Duodenal mucosa (tissue), 2 donors: Measurements from ENCODE around the gene FBXW9.
"Not testable (repeated sequence)": the region's sequence is repeated elsewhere in the genome, so short reads cannot be mapped to it uniquely, and the experiment has no call there.

ENCODE experiments used
- H3K27ac ChIP-seq: one replicate; pipeline ENCODE4 v1.7.0; 2013; ENCODE audit warnings: low read depth, low read length
- H3K27me3 ChIP-seq, 2 donors: one replicate each; pipeline ENCODE4 v1.7.0; 2013; ENCODE audit warnings: low read length in 2 of 2, control low read depth in 1 of 2; ENCODE audit not compliant: insufficient read depth in 2 of 2, control insufficient read depth in 1 of 2
- H3K36me3 ChIP-seq, 2 donors: one replicate each; pipeline ENCODE4 v1.7.0; 2013; ENCODE audit warnings: low read length in 2 of 2, control low read depth in 1 of 2; ENCODE audit not compliant: insufficient read depth in 2 of 2, control insufficient read depth in 1 of 2
- H3K4me1 ChIP-seq, 2 donors: one replicate each; pipeline ENCODE4 v1.7.0; 2013; ENCODE audit warnings: low read length in 2 of 2, control low read depth in 1 of 2; ENCODE audit not compliant: insufficient read depth in 2 of 2, control insufficient read depth in 1 of 2
- H3K4me3 ChIP-seq, 2 donors: one replicate each; pipeline ENCODE4 v1.7.0; 2013; ENCODE audit warnings: low read length in 2 of 2, low read depth in 1 of 2
- H3K9ac ChIP-seq, 2 donors: one replicate each; pipeline ENCODE4 v1.7.0; 2013; ENCODE audit warnings: low read length in 2 of 2, low read depth in 1 of 2
- H3K9me3 ChIP-seq, 2 donors: one replicate each; pipeline ENCODE4 v1.7.0; 2013; ENCODE audit warnings: low read length in 2 of 2, control low read depth in 1 of 2; ENCODE audit not compliant: control insufficient read depth in 1 of 2

Gene FBXW9

GRCh38 chr19:12698138-12698537 is 1.7 kb upstream of the FBXW9 start:
- Histone ChIP-seq H3K27me3 (no peaks in the 10 kb centered on the region), H3K4me3 (no peak overlapping the region), H3K27ac (no peak overlapping the region), H3K36me3 (peaks cover 10 to 30% of the 10 kb centered on the region in 2 donors), H3K9me3 (no peaks in the 10 kb centered on the region), H3K9ac (no peak overlapping the region), H3K4me1 (peaks cover 12 to 15% of the 10 kb centered on the region in 2 donors)

- Histone ChIP-seq H3K36me3 (peaks cover 5 to 23% of the 10 kb centered on the region in 2 donors), H3K4me3 (peak overlapping the region in 1 of 2 donors; percentile 91), H3K4me1 (peaks cover 12 to 15% of the 10 kb centered on the region in 2 donors)
- H3K9ac ChIP-seq, H3K27me3 ChIP-seq, H3K27ac ChIP-seq, H3K9me3 ChIP-seq: not testable (repeated sequence)
These were observed 994 bp upstream of the FBXW9 start for GRCh38 chr19:12697425-12697824.

GRCh38 chr19:12695997-12696365 is 450 bp downstream of the FBXW9 start:
- peaks cover 1 to 11% of the 10 kb centered on the region in 2 donors for H3K36me3 ChIP-seq
- H3K4me1 ChIP-seq = peaks cover 12 to 15% of the 10 kb centered on the region in 2 donors
- H3K27ac ChIP-seq = no peak overlapping the region
- no peaks in the 10 kb centered on the region for H3K27me3 ChIP-seq
- no peaks in the 10 kb centered on the region for H3K9me3 ChIP-seq
- H3K9ac ChIP-seq = peak overlapping the region; percentile 83 to 86
- peak overlapping the region; percentile 91 to 98 for H3K4me3 ChIP-seq

GRCh38 chr19:12695514-12695913 is 917 bp downstream of the FBXW9 start:
- Histone ChIP-seq H3K27ac (no peak overlapping the region), H3K9me3 (no peaks in the 10 kb centered on the region), H3K4me3 (peak overlapping the region; percentile 91 to 98), H3K36me3 (peaks cover 0 to 6% of the 10 kb centered on the region in 2 donors), H3K9ac (peak overlapping the region; percentile 47 to 83), H3K27me3 (no peaks in the 10 kb centered on the region), H3K4me1 (peaks cover 12 to 15% of the 10 kb centered on the region in 2 donors)

- H3K36me3 ChIP-seq = peaks cover 0 to 4% of the 10 kb centered on the region in 2 donors
- H3K9me3 ChIP-seq = no peaks in the 10 kb centered on the region
- peaks cover 12 to 15% of the 10 kb centered on the region in 2 donors for H3K4me1 ChIP-seq
- H3K27ac ChIP-seq = no peak overlapping the region
- H3K27me3 ChIP-seq = no peaks in the 10 kb centered on the region
- H3K9ac ChIP-seq = no peak overlapping the region
- peak overlapping the region in 1 of 2 donors; percentile 91 for H3K4me3 ChIP-seq
These were observed 1.3 kb downstream of the FBXW9 start for GRCh38 chr19:12695096-12695495.

- H3K27ac ChIP-seq = no peak overlapping the region
- peaks cover 12 to 15% of the 10 kb centered on the region in 2 donors for H3K4me1 ChIP-seq
- no peak overlapping the region for H3K9ac ChIP-seq
- no peak overlapping the region for H3K4me3 ChIP-seq
- no peaks in the 10 kb centered on the region for H3K27me3 ChIP-seq
- H3K9me3 ChIP-seq = no peaks in the 10 kb centered on the region
- H3K36me3 ChIP-seq = peaks cover 0 to 3% of the 10 kb centered on the region in 2 donors
These were observed 1.8 kb downstream of the FBXW9 start for GRCh38 chr19:12694641-12695040.

GRCh38 chr19:12692960-12693359 is 3.5 kb downstream of the FBXW9 start:
- Histone ChIP-seq H3K9ac (no peak overlapping the region), H3K4me3 (no peak overlapping the region), H3K9me3 (no peaks in the 10 kb centered on the region), H3K27me3 (no peaks in the 10 kb centered on the region), H3K36me3 (peaks cover 0 to 3% of the 10 kb centered on the region in 2 donors), H3K4me1 (peaks cover 12 to 15% of the 10 kb centered on the region in 2 donors), H3K27ac (no peak overlapping the region)

GRCh38 chr19:12689581-12690216 is 6.7 kb downstream of the FBXW9 start:
- no peaks in the 10 kb centered on the region for H3K4me1 ChIP-seq
- H3K9me3 ChIP-seq = no peaks in the 10 kb centered on the region
- H3K36me3 ChIP-seq = peaks cover 0 to 3% of the 10 kb centered on the region in 2 donors
- H3K27me3 ChIP-seq = no peaks in the 10 kb centered on the region
- no peak overlapping the region for H3K27ac ChIP-seq
- H3K9ac ChIP-seq = no peak overlapping the region
- H3K4me3 ChIP-seq = no peak overlapping the region

GRCh38 chr19:12689012-12689411 is 7.4 kb downstream of the FBXW9 start:
- no peak overlapping the region for H3K27ac ChIP-seq
- no peaks in the 10 kb centered on the region for H3K9me3 ChIP-seq
- H3K36me3 ChIP-seq = peaks cover 0 to 3% of the 10 kb centered on the region in 2 donors
- H3K4me3 ChIP-seq = no peak overlapping the region
- no peaks in the 10 kb centered on the region for H3K27me3 ChIP-seq
- no peak overlapping the region for H3K9ac ChIP-seq
- H3K4me1 ChIP-seq = no peaks in the 10 kb centered on the region

- Histone ChIP-seq H3K36me3 (peaks cover 0 to 3% of the 10 kb centered on the region in 2 donors), H3K4me1 (no peaks in the 10 kb centered on the region), H3K4me3 (no peak within 1 kb of the TSS), H3K9me3 (no peaks in the 10 kb centered on the region), H3K27me3 (no peaks in the 10 kb centered on the region), H3K27ac (no peak within 1 kb of the TSS), H3K9ac (no peak within 1 kb of the TSS)
These were observed 8.8 kb downstream of the FBXW9 start, which contains the start of gene GNG14 for GRCh38 chr19:12687496-12688196. Gene GNG14 (plus strand): TSS chr19:12687998. CDS start chr19:12688049, 51 bp downstream.
